ENCODE results near the gene RRP9.

Gene RRP9

DNA sequence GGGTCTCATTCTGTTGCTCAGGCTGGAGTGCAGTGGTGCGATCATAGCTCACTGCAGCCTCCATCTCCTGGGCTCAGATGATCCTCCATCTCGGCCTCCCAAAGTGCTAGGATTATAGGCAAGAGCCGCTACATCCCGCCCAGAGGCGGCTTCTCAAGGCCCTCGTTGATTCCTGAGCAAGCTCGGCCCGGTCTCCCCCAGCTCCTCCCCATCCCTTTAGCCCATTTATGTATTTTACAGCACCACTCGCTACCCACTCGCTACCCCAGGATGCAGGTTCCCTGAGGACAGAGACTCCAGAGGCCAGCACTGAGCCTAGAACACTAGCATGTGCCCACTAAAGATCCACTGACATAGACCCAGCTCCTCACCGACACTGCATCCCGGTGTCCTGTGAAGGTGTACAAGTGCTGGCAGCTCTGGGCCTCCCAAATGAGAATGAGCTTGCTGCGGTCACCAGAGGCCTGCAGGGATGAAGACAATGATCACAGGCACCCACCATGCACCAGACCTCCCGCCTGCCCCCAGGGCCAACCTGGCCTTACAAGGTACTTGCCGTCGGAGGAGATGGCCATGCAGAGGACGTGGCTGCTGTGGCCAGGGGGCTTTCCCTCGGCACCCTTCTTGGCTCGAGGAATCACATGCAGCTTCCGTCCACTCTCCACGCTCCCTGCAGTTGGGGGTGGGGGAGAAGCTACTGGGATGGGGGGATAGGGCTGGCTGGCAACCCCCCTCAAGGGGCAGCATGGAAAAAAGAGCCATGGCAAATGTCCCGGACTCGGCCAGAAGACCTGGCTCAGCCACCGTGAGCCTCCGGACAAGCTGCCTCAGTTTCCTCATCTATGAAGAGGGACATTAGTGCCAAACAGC, 5.6 kb downstream of the RRP9 start:
- Histone ChIP-seq H2AFZ (ENCODE audit: low read length) (no peak overlapping the region), H3K4me1 (ENCODE audit: insufficient read depth, low read length, severe bottlenecking) (peaks cover 18% of the 10 kb centered on the region), H3K9ac (ENCODE audit: low read length) (no peak overlapping the region), H3K27me3 (ENCODE audit: insufficient read depth, low read length) (no peaks in the 10 kb centered on the region), H3K36me3 (ENCODE audit: insufficient read depth, low read length) (peaks cover 59% of the 10 kb centered on the region), H3K9me2 (ENCODE audit: low read depth, low read length) (no peaks in the 10 kb centered on the region), H3K9me3 (ENCODE audit: low read length) (no peaks in the 10 kb centered on the region), H3K4me2 (ENCODE audit: low read length) (no peak overlapping the region), H3K4me3 (ENCODE audit: low read depth, low read length, poor library complexity, severe bottlenecking) (no peak overlapping the region), H3K79me2 (ENCODE audit: insufficient read depth, low read length) (peaks cover 4% of the 10 kb centered on the region; the same call in 1 of the 2 replicates), H3K27ac (ENCODE audit: low read depth, low read length, poor library complexity, severe bottlenecking) (no peak overlapping the region), H3F3A (ENCODE audit: insufficient read depth, low read length) (no peaks in the 10 kb centered on the region), H4K20me1 (ENCODE audit: insufficient read depth, low read length) (no peaks in the 10 kb centered on the region)
- TF ChIP-seq EZH2 (IDR thresholded peaks at IDR 0.05; ENCODE audit: borderline replicate concordance, low read length), result no peak
- TF ChIP-seq, protein P1, sequence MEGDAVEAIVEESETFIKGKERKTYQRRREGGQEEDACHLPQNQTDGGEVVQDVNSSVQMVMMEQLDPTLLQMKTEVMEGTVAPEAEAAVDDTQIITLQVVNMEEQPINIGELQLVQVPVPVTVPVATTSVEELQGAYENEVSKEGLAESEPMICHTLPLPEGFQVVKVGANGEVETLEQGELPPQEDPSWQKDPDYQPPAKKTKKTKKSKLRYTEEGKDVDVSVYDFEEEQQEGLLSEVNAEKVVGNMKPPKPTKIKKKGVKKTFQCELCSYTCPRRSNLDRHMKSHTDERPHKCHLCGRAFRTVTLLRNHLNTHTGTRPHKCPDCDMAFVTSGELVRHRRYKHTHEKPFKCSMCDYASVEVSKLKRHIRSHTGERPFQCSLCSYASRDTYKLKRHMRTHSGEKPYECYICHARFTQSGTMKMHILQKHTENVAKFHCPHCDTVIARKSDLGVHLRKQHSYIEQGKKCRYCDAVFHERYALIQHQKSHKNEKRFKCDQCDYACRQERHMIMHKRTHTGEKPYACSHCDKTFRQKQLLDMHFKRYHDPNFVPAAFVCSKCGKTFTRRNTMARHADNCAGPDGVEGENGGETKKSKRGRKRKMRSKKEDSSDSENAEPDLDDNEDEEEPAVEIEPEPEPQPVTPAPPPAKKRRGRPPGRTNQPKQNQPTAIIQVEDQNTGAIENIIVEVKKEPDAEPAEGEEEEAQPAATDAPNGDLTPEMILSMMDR (IDR thresholded peaks at IDR 0.05; ENCODE audit: low read length), result no peak

DNA sequence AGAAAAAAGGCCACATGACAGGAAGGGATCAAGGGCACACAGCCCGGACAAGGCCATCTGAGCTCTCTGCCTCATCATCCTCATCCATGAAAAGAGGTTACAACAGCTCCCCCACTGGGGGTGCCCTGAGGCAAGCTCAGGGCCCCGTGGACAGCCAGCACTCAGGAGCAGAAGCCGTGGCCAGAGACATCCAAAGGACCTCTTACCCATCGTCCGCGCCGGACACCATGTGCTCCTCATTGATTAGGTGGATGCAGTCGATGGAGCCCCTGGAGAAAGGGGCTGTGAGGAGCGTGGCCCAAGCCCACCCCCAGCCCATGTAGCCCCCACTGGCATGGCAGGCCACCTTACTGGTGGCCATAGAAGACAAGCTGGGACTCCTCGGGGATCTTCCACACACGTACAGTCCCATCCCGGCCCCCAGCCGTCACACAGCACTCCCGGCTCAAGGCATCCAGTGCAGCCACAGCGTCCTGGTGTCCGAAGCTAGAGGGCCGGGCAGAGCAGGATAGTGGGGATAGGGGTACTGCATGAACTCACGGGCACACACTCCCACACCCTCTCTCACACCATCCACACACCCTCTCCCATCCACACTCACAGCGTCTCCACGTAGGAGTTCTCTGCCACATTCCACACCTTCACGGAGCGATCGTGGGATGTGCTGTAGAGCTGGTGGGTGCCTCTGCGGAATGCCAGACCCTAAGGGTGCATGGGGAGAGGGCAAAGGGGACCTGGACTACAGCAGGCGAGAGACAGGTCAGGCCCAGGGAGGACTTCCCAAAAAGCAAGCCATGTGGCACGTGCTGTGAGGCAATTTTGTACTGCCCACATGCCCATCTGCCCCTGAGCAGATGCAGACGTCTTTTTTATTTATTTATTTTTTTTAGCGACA, 6.5 kb downstream of the RRP9 start:
- H2AFZ ChIP-seq (ENCODE audit: low read length), result no peak overlapping the region
- H3K9me3 ChIP-seq (ENCODE audit: low read length), result no peaks in the 10 kb centered on the region
- no peaks in the 10 kb centered on the region for H3K9me2 ChIP-seq (ENCODE audit: low read depth, low read length)
- H3K4me1 ChIP-seq (ENCODE audit: insufficient read depth, low read length, severe bottlenecking), result peaks cover 10% of the 10 kb centered on the region
- H3F3A ChIP-seq (ENCODE audit: insufficient read depth, low read length), result no peaks in the 10 kb centered on the region
- no peak overlapping the region for H3K4me3 ChIP-seq (ENCODE audit: low read depth, low read length, poor library complexity, severe bottlenecking)
- no peak for TF ChIP-seq EZH2 (IDR thresholded peaks at IDR 0.05; ENCODE audit: borderline replicate concordance, low read length)
- TF ChIP-seq, protein P1 (IDR thresholded peaks at IDR 0.05; ENCODE audit: low read length), result no peak
- no peak overlapping the region for H3K9ac ChIP-seq (ENCODE audit: low read length)
- H3K36me3 ChIP-seq (ENCODE audit: insufficient read depth, low read length), result peaks cover 59% of the 10 kb centered on the region
- H3K27ac ChIP-seq (ENCODE audit: low read depth, low read length, poor library complexity, severe bottlenecking), result no peak overlapping the region
- H3K27me3 ChIP-seq (ENCODE audit: insufficient read depth, low read length), result no peaks in the 10 kb centered on the region
- no peaks in the 10 kb centered on the region for H3K79me2 ChIP-seq (ENCODE audit: insufficient read depth, low read length)
- no peak overlapping the region for H3K4me2 ChIP-seq (ENCODE audit: low read length)
- H4K20me1 ChIP-seq (ENCODE audit: insufficient read depth, low read length), result no peaks in the 10 kb centered on the region

DNA sequence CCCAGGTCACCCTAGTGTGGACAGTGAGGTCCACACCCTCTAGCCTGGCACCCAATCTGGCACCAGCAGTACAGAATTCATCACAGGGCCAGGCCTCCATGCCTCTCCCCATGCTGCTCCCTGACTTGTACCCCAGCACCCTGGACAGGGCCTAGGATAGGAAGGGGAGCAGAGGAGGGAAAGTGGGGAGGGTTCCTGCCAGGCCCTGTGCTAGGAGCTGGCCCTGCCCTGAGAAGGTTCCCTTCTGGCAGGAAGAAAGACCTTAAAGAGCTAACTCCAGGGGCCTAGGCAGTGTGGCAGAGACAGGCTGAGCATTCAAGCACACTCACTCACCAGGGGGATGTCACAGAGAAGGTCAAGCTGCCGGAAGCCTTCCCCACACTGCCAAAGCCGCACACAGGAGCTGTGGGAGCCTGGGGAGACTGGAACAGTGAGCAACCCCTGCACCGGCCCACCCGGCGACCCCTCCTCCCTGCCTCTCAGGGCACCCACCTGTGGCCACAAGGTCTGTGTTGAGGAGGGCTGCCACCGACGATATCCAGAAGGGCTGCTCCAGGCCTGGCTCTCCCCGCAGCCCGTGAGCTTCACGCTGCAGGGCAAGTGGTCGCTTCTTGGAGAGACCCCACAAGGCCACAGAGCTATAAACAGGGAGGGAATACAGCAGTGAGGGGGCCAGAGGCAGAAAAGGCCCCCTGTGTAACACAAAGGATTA, 7.4 kb downstream of the RRP9 start:
- TF ChIP-seq EZH2 (IDR thresholded peaks at IDR 0.05; ENCODE audit: borderline replicate concordance, low read length), result no peak
- TF ChIP-seq, protein P1 (IDR thresholded peaks at IDR 0.05; ENCODE audit: low read length), result no peak
- H3K9ac ChIP-seq (ENCODE audit: low read length), result no peak overlapping the region
- no peaks in the 10 kb centered on the region for H4K20me1 ChIP-seq (ENCODE audit: insufficient read depth, low read length)
- H3K36me3 ChIP-seq (ENCODE audit: insufficient read depth, low read length), result peaks cover 59% of the 10 kb centered on the region
- no peak overlapping the region for H3K4me3 ChIP-seq (ENCODE audit: low read depth, low read length, poor library complexity, severe bottlenecking)
- H3K9me3 ChIP-seq (ENCODE audit: low read length), result no peaks in the 10 kb centered on the region
- no peaks in the 10 kb centered on the region for H3K79me2 ChIP-seq (ENCODE audit: insufficient read depth, low read length)
- H3K4me2 ChIP-seq (ENCODE audit: low read length), result no peak overlapping the region
- no peaks in the 10 kb centered on the region for H3K27me3 ChIP-seq (ENCODE audit: insufficient read depth, low read length)
- H2AFZ ChIP-seq (ENCODE audit: low read length), result no peak overlapping the region
- no peaks in the 10 kb centered on the region for H3F3A ChIP-seq (ENCODE audit: insufficient read depth, low read length)
- no peak overlapping the region for H3K27ac ChIP-seq (ENCODE audit: low read depth, low read length, poor library complexity, severe bottlenecking)
- H3K9me2 ChIP-seq (ENCODE audit: low read depth, low read length), result no peaks in the 10 kb centered on the region
- H3K4me1 ChIP-seq (ENCODE audit: insufficient read depth, low read length, severe bottlenecking), result peaks cover under 1% of the 10 kb centered on the region

All from OCI-LY1 (cell line).